Stomach (tissue), 4 donors: ENCODE results near the gene UBXN6.

Experiments
- POLR2A ChIP-seq, 4 donors: fragments of 450-650 bp; IDR thresholded peaks; one replicate each; pipeline ENCODE4 v1.6.1; 2016; ENCODE audit warnings: antibody characterized with exemption in 4 of 4, control low read depth in 2 of 4, mild to moderate bottlenecking in 1 of 4, moderate library complexity in 1 of 4
- TF ChIP-seq, protein P1 (sequence below), 7 experiments: fragments of 450-650 bp in 4 of 7; fragments of 200-600 bp in 3 of 7; sonication (generic) in 3 of 7; IDR thresholded peaks; one replicate each; pipeline ENCODE4 v1.5.1; 2016 to 2019; ENCODE audit warnings: antibody characterized with exemption in 7 of 7, control low read depth in 2 of 7, mild to moderate bottlenecking in 1 of 7

GRCh38 chr19:4499318-4499717 lies 41.7 kb upstream of the UBXN6 start:
- TF ChIP-seq, protein P1, sequence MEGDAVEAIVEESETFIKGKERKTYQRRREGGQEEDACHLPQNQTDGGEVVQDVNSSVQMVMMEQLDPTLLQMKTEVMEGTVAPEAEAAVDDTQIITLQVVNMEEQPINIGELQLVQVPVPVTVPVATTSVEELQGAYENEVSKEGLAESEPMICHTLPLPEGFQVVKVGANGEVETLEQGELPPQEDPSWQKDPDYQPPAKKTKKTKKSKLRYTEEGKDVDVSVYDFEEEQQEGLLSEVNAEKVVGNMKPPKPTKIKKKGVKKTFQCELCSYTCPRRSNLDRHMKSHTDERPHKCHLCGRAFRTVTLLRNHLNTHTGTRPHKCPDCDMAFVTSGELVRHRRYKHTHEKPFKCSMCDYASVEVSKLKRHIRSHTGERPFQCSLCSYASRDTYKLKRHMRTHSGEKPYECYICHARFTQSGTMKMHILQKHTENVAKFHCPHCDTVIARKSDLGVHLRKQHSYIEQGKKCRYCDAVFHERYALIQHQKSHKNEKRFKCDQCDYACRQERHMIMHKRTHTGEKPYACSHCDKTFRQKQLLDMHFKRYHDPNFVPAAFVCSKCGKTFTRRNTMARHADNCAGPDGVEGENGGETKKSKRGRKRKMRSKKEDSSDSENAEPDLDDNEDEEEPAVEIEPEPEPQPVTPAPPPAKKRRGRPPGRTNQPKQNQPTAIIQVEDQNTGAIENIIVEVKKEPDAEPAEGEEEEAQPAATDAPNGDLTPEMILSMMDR (IDR thresholded peaks at IDR 0.05), result no peak
- no peak for TF ChIP-seq POLR2A (IDR thresholded peaks at IDR 0.05)
